Natural killer cell (primary cell): ENCODE measurements around the gene MAEA. TPM values are rescaled to one million over a fixed set of nuclear protein-coding genes. Genes with fewer than 3 reads are reported as not detected.
"Not testable (repeated sequence)": the region's sequence is repeated elsewhere in the genome, so short reads cannot be mapped to it uniquely, and the experiment has no call there.

Experiments
- ATAC-seq, 3 donors: fragments of 150-1000 bp in 2 of 3; fragments of 200-7000 bp in 1 of 3; cut with Tn5 transposase; 1 replicate in 1 of 3; 2 replicates in 2 of 3; pipeline ENCODE4 v1.10.0; 2021; ENCODE audit warnings: mild to moderate bottlenecking in 2 of 3, moderate library complexity in 2 of 3
- DNase-seq, 2 donors: peaks; one replicate each; pipeline versions ENCODE4 v3.0.0 to v3.0.0-alpha.2; 2013 to 2021; ENCODE audit warnings: mixed read lengths in 1 of 2
- H3K27ac ChIP-seq: one replicate; pipeline ENCODE4 v1.5.1; 2013; ENCODE audit warnings: mild to moderate bottlenecking, low read length
- H3K27me3 ChIP-seq: one replicate; pipeline ENCODE4 v1.6.1; 2013; ENCODE audit warnings: low read length; ENCODE audit not compliant: control insufficient read depth, insufficient read depth
- H3K36me3 ChIP-seq: one replicate; pipeline ENCODE4 v1.6.1; 2013; ENCODE audit warnings: low read length; ENCODE audit not compliant: control insufficient read depth, insufficient read depth
- H3K4me1 ChIP-seq: one replicate; pipeline ENCODE4 v1.6.1; 2013; ENCODE audit warnings: low read length; ENCODE audit not compliant: control insufficient read depth, insufficient read depth
- H3K4me3 ChIP-seq: one replicate; pipeline ENCODE4 v1.5.1; 2013; ENCODE audit warnings: low read length
- H3K9me3 ChIP-seq: one replicate; pipeline ENCODE4 v1.6.1; 2013; ENCODE audit warnings: low read length; ENCODE audit not compliant: control insufficient read depth, insufficient read depth
- H3K27ac Mint-ChIP-seq, 2 donors: one replicate each; pipeline ENCODE4 v1.8.0; 2022; ENCODE audit warnings: mild to moderate bottlenecking in 2 of 2, mixed read lengths in 2 of 2, moderate library complexity in 1 of 2
- H3K27me3 Mint-ChIP-seq, 2 donors: one replicate each; pipeline ENCODE4 v1.8.0; 2022; ENCODE audit warnings: low read depth in 2 of 2, mixed read lengths in 2 of 2
- H3K36me3 Mint-ChIP-seq: one replicate; pipeline ENCODE4 v1.8.0; 2022; ENCODE audit warnings: mixed read lengths
- H3K4me1 Mint-ChIP-seq, 2 donors: one replicate each; pipeline ENCODE4 v1.8.0; 2022; ENCODE audit warnings: mixed read lengths in 2 of 2
- H3K4me3 Mint-ChIP-seq: one replicate; pipeline ENCODE4 v1.8.0; 2022; ENCODE audit warnings: mild to moderate bottlenecking, moderate library complexity, mixed read lengths
- H3K9me3 Mint-ChIP-seq, 2 donors: one replicate each; pipeline ENCODE4 v1.8.0; 2022; ENCODE audit warnings: mixed read lengths in 2 of 2
- CTCF ChIP-seq: fragments of 200-600 bp; IDR thresholded peaks from one replicate; pipeline ENCODE4 v1.8.0; 2022; ENCODE audit warnings: antibody characterized with exemption
- WGBS: methylation state at CpG from one replicate; pipeline ENCODE4 v1.1.7; 2013; ENCODE audit warnings: missing lambda C conversion rate; ENCODE audit not compliant: insufficient coverage; 5-methylcytosine and 5-hydroxymethylcytosine counted together
- intact Hi-C: fragments of 100-400 bp; cut with micrococcal nuclease; formaldehyde crosslinking; loops from one replicate; pipeline ENCODE4 v1.14.2; 2022
- total RNA-seq, 4 donors: library from RNA; stranded (reverse); fragments of 120-200 nt in 1 of 4; gene quantifications; one replicate each; pipeline versions ENCODE4 v1.2.3 to v1.2.4, GENCODE V29; 2013 to 2022

Gene MAEA
- total RNA-seq, 3 donors from 2014 or later (not counting 1 experiment from before 2014, with no cell fraction given) = 63.5 to 89.2 (median 64.0) TPM

GRCh38 chr4:1334579-1334895 is 44.8 kb downstream of the MAEA start:
- Mint-ChIP-seq H3K36me3 (peaks cover 13% of the 10 kb centered on the region), H3K27ac (peak overlapping the region; percentile 57 to 83)

GRCh38 chr4:1335193-1335883 is 45.6 kb downstream of the MAEA start:
- H3K27me3 Mint-ChIP-seq, intact Hi-C loops, H3K9me3 Mint-ChIP-seq, DNase-seq, H3K4me3 ChIP-seq, H3K27me3 ChIP-seq, H3K4me3 Mint-ChIP-seq, H3K9me3 ChIP-seq, ATAC-seq: not testable (repeated sequence)
- peaks cover 13% of the 10 kb centered on the region for H3K36me3 Mint-ChIP-seq
- H3K4me1 Mint-ChIP-seq = peaks cover 30 to 33% of the 10 kb centered on the region in 2 donors
- peak overlapping the region; percentile 57 to 83 for H3K27ac Mint-ChIP-seq
- WGBS = 47% methylated on average over 4 of the region's 4 CpGs
- H3K27ac ChIP-seq = peak overlapping the region; percentile 40
- peaks cover 25% of the 10 kb centered on the region for H3K4me1 ChIP-seq
- H3K36me3 ChIP-seq = peaks cover 56% of the 10 kb centered on the region

More at GRCh38 chr4:1334579-1334895, 44.8 kb downstream of the MAEA start:
- Histone ChIP-seq H3K9me3 (no peaks in the 10 kb centered on the region), H3K4me3 (no peak overlapping the region), H3K27me3 (no peaks in the 10 kb centered on the region), H3K36me3 (peaks cover 48% of the 10 kb centered on the region), H3K4me1 (peaks cover 33% of the 10 kb centered on the region), H3K27ac (no peak overlapping the region)
- WGBS = 87% methylated on average over 6 of the region's 6 CpGs
- no peak for TF ChIP-seq CTCF
- intact Hi-C loops = no loop called here
- no peak for ATAC-seq
- peaks cover 0 to 2% of the 10 kb centered on the region in 2 donors for H3K9me3 Mint-ChIP-seq
- H3K27me3 Mint-ChIP-seq = no peaks in the 10 kb centered on the region
- peaks cover 35 to 41% of the 10 kb centered on the region in 2 donors for H3K4me1 Mint-ChIP-seq
- no peak overlapping the region for H3K4me3 Mint-ChIP-seq
- DNase-seq = no peak

GRCh38 chr4:1336088-1336491 is 46.4 kb downstream of the MAEA start:
- peaks cover 23 to 26% of the 10 kb centered on the region in 2 donors for H3K4me1 Mint-ChIP-seq
- H3K36me3 ChIP-seq = peaks cover 60% of the 10 kb centered on the region
- ATAC-seq (peak in 1 of 3 donors; percentile 34), DNase-seq (no peak)
- WGBS = 95% methylated on average over 7 of the region's 7 CpGs
- H3K27ac Mint-ChIP-seq = peak overlapping the region; percentile 22 to 29
- H3K27me3 Mint-ChIP-seq = no peaks in the 10 kb centered on the region
- H3K4me3 Mint-ChIP-seq = no peak overlapping the region
- peaks cover 13% of the 10 kb centered on the region for H3K36me3 Mint-ChIP-seq
- H3K4me1 ChIP-seq = peaks cover 17% of the 10 kb centered on the region
- TF ChIP-seq CTCF = no peak
- no peak overlapping the region for H3K27ac ChIP-seq
- no peaks in the 10 kb centered on the region for H3K9me3 ChIP-seq
- H3K4me3 ChIP-seq = no peak overlapping the region
- H3K9me3 Mint-ChIP-seq = peaks cover 0 to 2% of the 10 kb centered on the region in 2 donors
- intact Hi-C loops = no loop called here
- H3K27me3 ChIP-seq = no peaks in the 10 kb centered on the region

GRCh38 chr4:1337376-1337831 is 47.7 kb downstream of the MAEA start:
- TF ChIP-seq CTCF = no peak
- 85% methylated on average over 11 of the region's 11 CpGs for WGBS
- no peaks in the 10 kb centered on the region for H3K9me3 ChIP-seq
- Mint-ChIP-seq H3K27me3 (no peaks in the 10 kb centered on the region), H3K36me3 (peaks cover 13% of the 10 kb centered on the region), H3K9me3 (peaks cover 0 to 2% of the 10 kb centered on the region in 2 donors), H3K4me1 (peaks cover 16 to 17% of the 10 kb centered on the region in 2 donors), H3K27ac (peak overlapping the region; percentile 29 to 72), H3K4me3 (no peak overlapping the region)
- no peaks in the 10 kb centered on the region for H3K27me3 ChIP-seq
- peaks cover 5% of the 10 kb centered on the region for H3K4me1 ChIP-seq
- no peak for ATAC-seq
- H3K36me3 ChIP-seq = peaks cover 61% of the 10 kb centered on the region
- no peak for DNase-seq
- H3K4me3 ChIP-seq = no peak overlapping the region
- no peak overlapping the region for H3K27ac ChIP-seq
- intact Hi-C loops = no loop called here
